Measurements from ENCODE around the gene KAZN.

- no peak for TF ChIP-seq CTCF (IDR thresholded peaks at IDR 0.05)
- TF ChIP-seq POLR2A (IDR thresholded peaks at IDR 0.05), result no peak
Observed at GRCh38 chr1:14888374-14888773, 289.9 kb downstream of the KAZN start.
